Vagina (tissue), 2 donors: ENCODE data around the gene RAP1B. TPM values are rescaled to one million over a fixed set of nuclear protein-coding genes. Genes with fewer than 3 reads are reported as not detected.

Experiments used
- DNase-seq, 2 donors: peaks; one replicate each; pipeline ENCODE4 v3.0.0-alpha.2; 2017; ENCODE audit errors: extremely low spot score in 2 of 2
- H3K27ac ChIP-seq: fragments of 200-600 bp; sonication (generic); one replicate; pipeline ENCODE4 v1.5.1; 2019
- H3K27me3 ChIP-seq: fragments of 200-600 bp; sonication (generic); one replicate; pipeline ENCODE4 v1.5.1; 2019
- H3K36me3 ChIP-seq, 2 donors: fragments of 200-600 bp; sonication (generic); one replicate each; pipeline ENCODE4 v1.5.1; 2017 to 2019
- H3K4me1 ChIP-seq: fragments of 200-600 bp; sonication (generic); one replicate; pipeline ENCODE4 v1.5.1; 2019
- H3K4me3 ChIP-seq, 2 donors: fragments of 200-600 bp; sonication (generic); 1 replicate in 1 of 2; 2 replicates in 1 of 2; pipeline ENCODE4 v1.5.1; 2016 to 2019
- H3K9me3 ChIP-seq: fragments of 200-600 bp; sonication (generic); one replicate; pipeline ENCODE4 v1.5.1; 2019
- CTCF ChIP-seq, 3 experiments: fragments of 450-650 bp in 2 of 3; fragments of 200-600 bp in 1 of 3; sonication (generic) in 1 of 3; IDR thresholded peaks; one replicate each; pipeline ENCODE4 v1.5.1; 2017 to 2019; ENCODE audit warnings: antibody characterized with exemption in 3 of 3, mild to moderate bottlenecking in 2 of 3, moderate library complexity in 2 of 3
- POLR2A ChIP-seq, 2 donors: fragments of 450-650 bp; IDR thresholded peaks; one replicate each; pipeline ENCODE4 v1.6.1; 2017; ENCODE audit warnings: antibody characterized with exemption in 2 of 2, mild to moderate bottlenecking in 2 of 2, moderate library complexity in 2 of 2
- POLR2AphosphoS5 ChIP-seq, 2 donors: sonication (generic); formaldehyde crosslinking; IDR thresholded peaks; one replicate each; pipeline ENCODE4 v1.9.0; 2017; ENCODE audit warnings: antibody characterized with exemption in 2 of 2, mild to moderate bottlenecking in 2 of 2, low read depth in 1 of 2; ENCODE audit not compliant: insufficient read depth in 1 of 2
- intact Hi-C: fragments of 100-400 bp; cut with DNase I; formaldehyde crosslinking; loops from one replicate; pipeline ENCODE4 v1.15.1; 2023
- small RNA-seq: library from RNA; depleted of rRNA; stranded (forward); fragments of <200 nt; gene quantifications from one replicate; pipeline ENCODE3, GENCODE V24; 2016
- total RNA-seq: library from RNA; depleted of rRNA; stranded (reverse); fragments of >200 nt; gene quantifications from one replicate; pipeline ENCODE4 v1.2.3, GENCODE V29; 2016

The RAP1B gene
- total RNA-seq, 1 donor from 2014 or later, result 169 TPM

DNA sequence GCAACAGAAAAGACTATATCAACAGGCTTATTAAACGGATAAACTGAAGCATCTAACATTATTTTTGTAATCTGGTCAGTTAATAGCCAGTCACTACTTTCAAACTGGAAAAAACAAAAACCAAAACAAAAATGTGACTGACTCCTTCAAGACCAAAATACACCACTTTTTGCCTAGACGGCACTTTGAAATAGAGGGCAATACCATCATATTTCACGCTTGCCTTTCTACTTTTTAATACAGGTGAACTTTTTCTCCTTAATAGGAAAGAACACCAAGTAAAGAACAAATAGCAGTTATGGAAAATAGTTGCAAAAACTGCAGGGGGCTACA, 75.5 kb downstream of the RAP1B start:
- TF ChIP-seq CTCF (IDR thresholded peaks at IDR 0.05), result no peak
- TF ChIP-seq POLR2A (IDR thresholded peaks at IDR 0.05), result no peak
- TF ChIP-seq POLR2AphosphoS5 (IDR thresholded peaks at IDR 0.05; ENCODE audit: insufficient read depth in 1 of 2, low read depth in 1 of 2), result no peak
- Histone ChIP-seq H3K9me3 (no peaks in the 10 kb centered on the region), H3K27me3 (no peaks in the 10 kb centered on the region), H3K4me3 (peak overlapping the region; percentile 82 to 84), H3K4me1 (peaks cover 21% of the 10 kb centered on the region), H3K27ac (peak overlapping the region; percentile 60), H3K36me3 (peaks cover 0 to 10% of the 10 kb centered on the region in 2 donors)
- intact Hi-C loops, result loop anchor here (5.0 kb wide), 1 partner anchor 329 kb away; no protein-coding TSS in a partner anchor
- DNase-seq, result no peak

DNA sequence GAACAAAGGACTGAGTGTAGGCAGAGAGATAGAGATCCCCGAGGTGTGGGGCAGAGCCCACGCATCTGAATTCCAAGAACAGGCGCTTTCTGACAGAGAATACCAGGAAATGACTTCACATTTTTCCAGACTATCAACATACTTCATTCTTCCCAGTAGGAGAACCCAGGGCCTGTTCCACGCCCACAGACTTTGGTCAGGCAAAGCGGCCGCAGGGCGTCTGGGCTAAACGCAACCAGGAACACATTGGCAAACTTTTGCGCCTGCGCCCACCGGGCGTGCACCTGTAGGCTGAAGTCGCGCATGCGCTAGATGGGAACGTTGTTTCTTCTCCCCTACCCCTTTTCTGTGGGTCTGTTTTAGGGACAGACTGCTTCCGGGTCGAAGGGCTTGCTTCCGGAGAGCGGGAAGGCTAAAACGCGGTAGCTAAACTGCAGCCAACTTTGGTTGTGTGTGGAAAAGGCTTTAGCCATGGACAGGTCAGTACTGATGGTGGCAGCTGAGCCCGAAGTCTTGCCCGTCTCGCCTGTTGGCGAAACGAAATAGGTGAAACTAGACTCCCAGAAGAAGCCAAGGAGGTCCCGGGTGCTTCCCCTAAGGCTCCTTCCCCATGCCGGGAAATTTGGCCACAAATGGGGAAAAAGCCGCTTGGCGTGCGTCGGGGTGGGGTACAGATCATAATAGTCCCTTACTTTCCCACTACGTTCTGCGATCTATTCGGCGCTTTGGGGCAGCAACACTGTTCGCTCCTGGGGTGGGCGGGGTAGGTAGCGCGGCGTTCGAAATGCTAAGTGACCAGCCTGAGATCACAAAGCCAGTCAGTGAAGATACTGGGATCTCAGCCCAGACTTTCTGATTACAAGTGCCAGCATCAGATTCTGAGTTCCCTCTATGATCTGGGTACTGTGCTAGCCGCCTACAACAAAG, 76.2 kb downstream of the RAP1B start, which contains the start of gene NUP107:
Gene NUP107 (plus strand): TSS at position 384 of the 927 bp plus-strand sequence. CDS start 88 bp downstream, at position 472.
- H3K27ac ChIP-seq, result peak within 1 kb of the TSS; percentile 60
- peak in 1 of 2 donors; percentile 98 for DNase-seq
- H3K4me3 ChIP-seq, result peak within 1 kb of the TSS; percentile 82 to 84
- intact Hi-C loops, result loop anchor here (5.0 kb wide), 1 partner anchor 330 kb away; no protein-coding TSS in a partner anchor
- no peaks in the 10 kb centered on the region for H3K9me3 ChIP-seq
- H3K27me3 ChIP-seq, result no peaks in the 10 kb centered on the region
- peaks cover 0 to 11% of the 10 kb centered on the region in 2 donors for H3K36me3 ChIP-seq
- H3K4me1 ChIP-seq, result peaks cover 21% of the 10 kb centered on the region
- TF ChIP-seq POLR2AphosphoS5 (IDR thresholded peaks at IDR 0.05; ENCODE audit: insufficient read depth in 1 of 2, low read depth in 1 of 2) (peak; percentile 86 to 99), POLR2A (IDR thresholded peaks at IDR 0.05) (no peak), CTCF (IDR thresholded peaks at IDR 0.05) (peak in 1 of 3 experiments; percentile 31)

- no peaks in the 10 kb centered on the region for H3K9me3 ChIP-seq
- H3K4me3 ChIP-seq, result no peak overlapping the region
- H3K4me1 ChIP-seq, result no peaks in the 10 kb centered on the region
- DNase-seq, result no peak
- TF ChIP-seq CTCF (IDR thresholded peaks at IDR 0.05), result no peak
- TF ChIP-seq POLR2AphosphoS5 (IDR thresholded peaks at IDR 0.05; ENCODE audit: insufficient read depth in 1 of 2, low read depth in 1 of 2), result no peak
- intact Hi-C loops, result no loop called here
- H3K36me3 ChIP-seq, result peaks cover 0 to 77% of the 10 kb centered on the region in 2 donors
- no peak overlapping the region for H3K27ac ChIP-seq
- H3K27me3 ChIP-seq, result no peaks in the 10 kb centered on the region
Observed at GRCh38 chr12:68695454-68695853, 84.8 kb downstream of the RAP1B start.

DNA sequence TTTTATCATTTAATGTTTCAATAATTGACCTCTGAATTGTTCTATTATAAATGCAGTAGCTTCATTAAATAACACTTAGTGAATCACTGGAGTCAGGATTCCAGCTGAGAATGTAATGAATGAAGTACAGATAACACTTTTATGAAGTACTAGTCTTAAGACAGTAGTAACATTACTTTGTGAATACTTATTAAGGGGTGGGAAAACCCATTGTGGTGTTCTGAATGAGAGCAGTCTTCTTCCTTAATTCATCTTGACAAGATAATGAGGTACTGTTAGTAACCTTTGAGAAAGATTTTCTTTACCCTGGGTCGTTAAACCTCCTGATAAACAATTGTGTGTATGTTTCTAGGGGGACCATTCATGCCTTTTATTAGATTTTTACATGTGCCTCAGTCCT, 88.8 kb downstream of the RAP1B start:
- TF ChIP-seq POLR2AphosphoS5 (IDR thresholded peaks at IDR 0.05; ENCODE audit: insufficient read depth in 1 of 2, low read depth in 1 of 2) (no peak), POLR2A (IDR thresholded peaks at IDR 0.05) (no peak), CTCF (IDR thresholded peaks at IDR 0.05) (no peak)
- DNase-seq, result no peak
- Histone ChIP-seq H3K27me3 (no peaks in the 10 kb centered on the region), H3K27ac (no peak overlapping the region), H3K36me3 (peaks cover 0 to 71% of the 10 kb centered on the region in 2 donors), H3K4me1 (no peaks in the 10 kb centered on the region), H3K4me3 (no peak overlapping the region), H3K9me3 (no peaks in the 10 kb centered on the region)
- intact Hi-C loops, result no loop called here

Small RNA genes lying within 50 kb of the gene (small RNA-seq; reads per million reads assigned to genes)
- gene RF00017 (not detected), gene SNORA70G (not detected)

Other genes with a start within 250 kb of the RAP1B start
- 42.5 TPM for gene NUP107, start 76.1 kb downstream of the RAP1B start, total RNA-seq
- 5.9 TPM for gene SLC35E3, start 135.3 kb downstream of the RAP1B start, total RNA-seq
- gene MDM2, start 197.3 kb downstream of the RAP1B start, total RNA-seq, result 75.9 TPM